ENCODE data around the gene NNT. TPM values are rescaled to one million over a fixed set of nuclear protein-coding genes. Genes with fewer than 3 reads are reported as not detected.

The NNT gene
- total RNA-seq, 1 donor from 2014 or later = 32.9 TPM

GRCh38 chr5:43560128-43560527, 42.9 kb upstream of the NNT start:
- H3K36me3 ChIP-seq (ENCODE audit: control insufficient read depth, insufficient read depth, low read length) = no peaks in the 10 kb centered on the region
- FAIRE-seq (no peak), DNase-seq (ENCODE audit: low read depth) (peak; percentile 69)
- no peaks in the 10 kb centered on the region for H3K27me3 ChIP-seq (ENCODE audit: control insufficient read depth, insufficient read depth, low read length)
- TF ChIP-seq CTCF (IDR thresholded peaks at IDR 0.05; ENCODE audit: insufficient read depth, low read length, severe bottlenecking) = no peak
- no peak overlapping the region for H3K4me3 ChIP-seq (ENCODE audit: low read depth, low read length)

- no peak for FAIRE-seq
- Histone ChIP-seq H3K27me3 (ENCODE audit: control insufficient read depth, insufficient read depth, low read length) (no peaks in the 10 kb centered on the region), H3K36me3 (ENCODE audit: control insufficient read depth, insufficient read depth, low read length) (no peaks in the 10 kb centered on the region), H3K4me3 (ENCODE audit: low read depth, low read length) (no peak overlapping the region)
- TF ChIP-seq CTCF (IDR thresholded peaks at IDR 0.05; ENCODE audit: insufficient read depth, low read length, severe bottlenecking) = no peak
- no peak for DNase-seq (ENCODE audit: low read depth)
These were observed 41.6 kb upstream of the NNT start for GRCh38 chr5:43561356-43561755.

- H3K36me3 ChIP-seq (ENCODE audit: control insufficient read depth, insufficient read depth, low read length) = no peaks in the 10 kb centered on the region
- H3K4me3 ChIP-seq (ENCODE audit: low read depth, low read length) = no peak overlapping the region
- H3K27me3 ChIP-seq (ENCODE audit: control insufficient read depth, insufficient read depth, low read length) = no peaks in the 10 kb centered on the region
- no peak for FAIRE-seq
- no peak for DNase-seq (ENCODE audit: low read depth)
- TF ChIP-seq CTCF (IDR thresholded peaks at IDR 0.05; ENCODE audit: insufficient read depth, low read length, severe bottlenecking) = no peak
These were observed 39.7 kb upstream of the NNT start for GRCh38 chr5:43563321-43563720.

GRCh38 chr5:43564289-43564850, 38.6 kb upstream of the NNT start:
- Histone ChIP-seq H3K27me3 (ENCODE audit: control insufficient read depth, insufficient read depth, low read length) (no peaks in the 10 kb centered on the region), H3K36me3 (ENCODE audit: control insufficient read depth, insufficient read depth, low read length) (no peaks in the 10 kb centered on the region), H3K4me3 (ENCODE audit: low read depth, low read length) (no peak overlapping the region)
- TF ChIP-seq CTCF (IDR thresholded peaks at IDR 0.05; ENCODE audit: insufficient read depth, low read length, severe bottlenecking) = no peak
- DNase-seq (ENCODE audit: low read depth) (no peak), FAIRE-seq (no peak)

- DNase-seq (ENCODE audit: low read depth) (no peak), FAIRE-seq (no peak)
- TF ChIP-seq CTCF (IDR thresholded peaks at IDR 0.05; ENCODE audit: insufficient read depth, low read length, severe bottlenecking) = no peak
These were observed 37.9 kb upstream of the NNT start for GRCh38 chr5:43565043-43565442.

GRCh38 chr5:43567967-43568366, 35.0 kb upstream of the NNT start:
- Histone ChIP-seq H3K4me3 (ENCODE audit: low read depth, low read length) (no peak overlapping the region), H3K27me3 (ENCODE audit: control insufficient read depth, insufficient read depth, low read length) (no peaks in the 10 kb centered on the region), H3K36me3 (ENCODE audit: control insufficient read depth, insufficient read depth, low read length) (no peaks in the 10 kb centered on the region)
- no peak for TF ChIP-seq CTCF (IDR thresholded peaks at IDR 0.05; ENCODE audit: insufficient read depth, low read length, severe bottlenecking)
- DNase-seq (ENCODE audit: low read depth) (no peak), FAIRE-seq (no peak)

More at GRCh38 chr5:43565043-43565442, 37.9 kb upstream of the NNT start:
- no peaks in the 10 kb centered on the region for H3K36me3 ChIP-seq (ENCODE audit: control insufficient read depth, insufficient read depth, low read length)
- no peak overlapping the region for H3K4me3 ChIP-seq (ENCODE audit: low read depth, low read length)
- no peaks in the 10 kb centered on the region for H3K27me3 ChIP-seq (ENCODE audit: control insufficient read depth, insufficient read depth, low read length)

All from bronchial epithelial cell (primary cell).